ENCODE data around the gene C9orf78. TPM values are rescaled to one million over a fixed set of nuclear protein-coding genes. Genes with fewer than 3 reads are reported as not detected.

The C9orf78 gene
- total RNA-seq, 1 experiment from 2014 or later: 27.9 TPM

GRCh38 chr9:129868023-129868871, 33.2 kb upstream of the C9orf78 start:
- DNase-seq (ENCODE audit: low spot score): no peak

GRCh38 chr9:129867136-129868022, 32.3 kb upstream of the C9orf78 start:
- no peak for DNase-seq (ENCODE audit: low spot score)

- no peak for DNase-seq (ENCODE audit: low spot score)
These were observed 31.5 kb upstream of the C9orf78 start for GRCh38 chr9:129866394-129867135.

GRCh38 chr9:129865668-129866320, 30.7 kb upstream of the C9orf78 start:
- DNase-seq (ENCODE audit: low spot score): no peak

GRCh38 chr9:129864991-129865647, 30.0 kb upstream of the C9orf78 start:
- DNase-seq (ENCODE audit: low spot score): no peak

- DNase-seq (ENCODE audit: low spot score): no peak
These were observed 28.1 kb upstream of the C9orf78 start for GRCh38 chr9:129863059-129863690.

GRCh38 chr9:129861447-129861827, 26.4 kb upstream of the C9orf78 start:
- no peak for DNase-seq (ENCODE audit: low spot score)

- DNase-seq (ENCODE audit: low spot score): no peak
These were observed 25.8 kb upstream of the C9orf78 start for GRCh38 chr9:129860653-129861446.

- DNase-seq (ENCODE audit: low spot score): no peak
These were observed 23.3 kb upstream of the C9orf78 start for GRCh38 chr9:129858167-129858962.

GRCh38 chr9:129857207-129857606, 22.1 kb upstream of the C9orf78 start:
- DNase-seq (ENCODE audit: low spot score): no peak

- no peak for DNase-seq (ENCODE audit: low spot score)
These were observed 19.6 kb upstream of the C9orf78 start for GRCh38 chr9:129854588-129855110.

GRCh38 chr9:129853614-129854013, 18.5 kb upstream of the C9orf78 start:
- DNase-seq (ENCODE audit: low spot score): no peak

- no peak for DNase-seq (ENCODE audit: low spot score)
These were observed 17.5 kb upstream of the C9orf78 start for GRCh38 chr9:129852579-129852978.

- DNase-seq (ENCODE audit: low spot score): no peak
These were observed 16.7 kb upstream of the C9orf78 start for GRCh38 chr9:129851821-129852220.

- DNase-seq (ENCODE audit: low spot score): no peak
These were observed 15.9 kb upstream of the C9orf78 start for GRCh38 chr9:129850821-129851550.

GRCh38 chr9:129849901-129850300, 14.8 kb upstream of the C9orf78 start:
- no peak for DNase-seq (ENCODE audit: low spot score)

GRCh38 chr9:129848712-129849441, 13.8 kb upstream of the C9orf78 start:
- no peak for DNase-seq (ENCODE audit: low spot score)

Measured in HT-29 (cell line).